Cardiac muscle cell (in vitro differentiated cells and primary cell): ENCODE results near the gene ATG13. TPM values are rescaled to one million over a fixed set of nuclear protein-coding genes. Genes with fewer than 3 reads are reported as not detected.

Experiments
- DNase-seq, 2 donors: peaks; one replicate each; pipeline versions ENCODE4 v3.0.0 to v3.0.0-alpha.2; 2010 to 2017; ENCODE audit warnings: low read depth in 1 of 2, low spot score in 1 of 2
- H3K27ac ChIP-seq: fragments of 200-600 bp; sonication (generic); 2 replicates; pipeline ENCODE4 v1.5.1; 2016
- H3K27me3 ChIP-seq: fragments of 200-600 bp; sonication (generic); 2 replicates; pipeline ENCODE4 v1.6.0; 2016; ENCODE audit warnings: control low read depth
- H3K36me3 ChIP-seq: fragments of 200-600 bp; sonication (generic); 2 replicates; pipeline ENCODE4 v1.5.1; 2016; ENCODE audit warnings: control low read depth
- H3K4me1 ChIP-seq: fragments of 200-600 bp; sonication (generic); 2 replicates; pipeline ENCODE4 v1.8.1; 2017; ENCODE audit warnings: low read depth, mild to moderate bottlenecking, mixed run types
- H3K4me3 ChIP-seq: fragments of 200-600 bp; sonication (generic); 2 replicates; pipeline ENCODE4 v1.5.1; 2016; ENCODE audit warnings: mild to moderate bottlenecking
- H3K9me3 ChIP-seq: fragments of 200-600 bp; sonication (generic); 2 replicates; pipeline ENCODE4 v1.5.1; 2017; ENCODE audit warnings: low read depth, mild to moderate bottlenecking, control low read depth
- polyA plus RNA-seq: library from polyadenylated mRNA; unstranded; fragments of >200 nt; fragmentation: Nextera tagmentation; extraction: Ambion mirVana; gene quantifications from 2 replicates; pipeline ENCODE4 v1.2.1, GENCODE V29; 2016
- total RNA-seq: library from RNA; depleted of rRNA; stranded (reverse); fragments of >200 nt; gene quantifications from 2 replicates; pipeline ENCODE4 v1.2.3, GENCODE V29; 2016
- TF ChIP-seq, protein P1 (sequence below): IDR thresholded peaks from 2 replicates; pipeline ENCODE4 v1.5.1; 2012; ENCODE audit warnings: low read depth, mild to moderate bottlenecking, low read length

Gene ATG13
- total and polyA plus RNA-seq, 2 experiments from 2014 or later = 56.8 to 78.5 TPM

- Histone ChIP-seq H3K27ac (peak overlapping the region; percentile 90), H3K36me3 (peaks cover 45% of the 10 kb centered on the region), H3K4me3 (no peak overlapping the region), H3K4me1 (peaks cover 15% of the 10 kb centered on the region), H3K9me3 (no peaks in the 10 kb centered on the region), H3K27me3 (no peaks in the 10 kb centered on the region)
- TF ChIP-seq, protein P1, sequence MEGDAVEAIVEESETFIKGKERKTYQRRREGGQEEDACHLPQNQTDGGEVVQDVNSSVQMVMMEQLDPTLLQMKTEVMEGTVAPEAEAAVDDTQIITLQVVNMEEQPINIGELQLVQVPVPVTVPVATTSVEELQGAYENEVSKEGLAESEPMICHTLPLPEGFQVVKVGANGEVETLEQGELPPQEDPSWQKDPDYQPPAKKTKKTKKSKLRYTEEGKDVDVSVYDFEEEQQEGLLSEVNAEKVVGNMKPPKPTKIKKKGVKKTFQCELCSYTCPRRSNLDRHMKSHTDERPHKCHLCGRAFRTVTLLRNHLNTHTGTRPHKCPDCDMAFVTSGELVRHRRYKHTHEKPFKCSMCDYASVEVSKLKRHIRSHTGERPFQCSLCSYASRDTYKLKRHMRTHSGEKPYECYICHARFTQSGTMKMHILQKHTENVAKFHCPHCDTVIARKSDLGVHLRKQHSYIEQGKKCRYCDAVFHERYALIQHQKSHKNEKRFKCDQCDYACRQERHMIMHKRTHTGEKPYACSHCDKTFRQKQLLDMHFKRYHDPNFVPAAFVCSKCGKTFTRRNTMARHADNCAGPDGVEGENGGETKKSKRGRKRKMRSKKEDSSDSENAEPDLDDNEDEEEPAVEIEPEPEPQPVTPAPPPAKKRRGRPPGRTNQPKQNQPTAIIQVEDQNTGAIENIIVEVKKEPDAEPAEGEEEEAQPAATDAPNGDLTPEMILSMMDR = no peak
- peak; percentile 61 to 72 for DNase-seq
These were observed 57.3 kb downstream of the ATG13 start for GRCh38 chr11:46674463-46675287.

DNA sequence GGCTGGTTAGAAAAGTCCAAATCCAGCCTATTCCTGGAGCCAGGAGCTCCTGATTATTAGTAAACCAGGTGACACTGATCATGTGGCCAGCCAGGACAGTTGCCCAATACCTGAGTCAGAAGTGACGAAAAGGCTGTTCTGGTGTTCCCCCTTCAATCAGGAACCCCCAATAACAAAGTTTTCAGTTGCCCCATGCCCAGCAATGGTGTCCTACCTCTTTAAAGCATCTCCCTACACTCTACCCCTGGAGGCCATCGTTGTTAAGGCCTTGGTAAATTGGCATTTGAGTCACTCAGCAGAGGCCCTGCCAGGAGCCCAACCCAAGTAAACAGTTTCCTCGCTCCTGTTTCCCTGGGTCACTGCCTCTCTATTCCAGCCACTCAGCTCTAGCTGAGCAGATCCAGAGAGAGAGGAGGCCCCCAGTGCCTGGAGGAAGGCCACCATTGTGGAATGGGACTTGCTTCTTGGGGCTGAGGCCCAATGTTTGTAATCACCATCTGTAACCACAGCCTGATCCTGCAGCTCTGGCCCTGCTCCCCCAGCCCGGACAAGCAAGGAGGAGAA, 58.0 kb downstream of the ATG13 start:
- H3K4me1 ChIP-seq = peaks cover 14% of the 10 kb centered on the region
- peak overlapping the region; percentile 90 for H3K27ac ChIP-seq
- DNase-seq = peak in 1 of 2 donors; percentile 62
- TF ChIP-seq, protein P1 = no peak
- H3K4me3 ChIP-seq = no peak overlapping the region
- H3K36me3 ChIP-seq = peaks cover 47% of the 10 kb centered on the region
- H3K27me3 ChIP-seq = no peaks in the 10 kb centered on the region
- H3K9me3 ChIP-seq = no peaks in the 10 kb centered on the region

DNA sequence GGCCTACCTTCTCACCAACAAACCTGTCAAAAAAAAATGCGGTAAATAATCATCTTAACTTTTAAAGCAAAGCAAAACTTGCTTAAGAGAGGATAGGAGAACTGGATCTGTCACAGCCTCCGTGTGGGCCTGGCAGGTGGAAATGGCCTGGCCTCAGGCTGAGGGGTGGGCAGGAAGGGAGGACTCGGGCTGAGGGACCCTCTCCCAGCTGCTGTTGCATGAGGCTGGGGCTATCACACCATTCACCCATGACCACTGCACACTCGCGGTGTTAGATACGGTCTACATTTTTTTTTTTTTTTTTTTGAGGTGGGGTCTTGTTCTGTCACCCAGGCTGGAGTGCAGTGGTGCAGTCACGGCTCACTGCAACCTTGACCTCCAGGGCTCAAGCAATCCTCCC, 58.6 kb downstream of the ATG13 start:
- H3K4me3 ChIP-seq = no peak overlapping the region
- peaks cover 46% of the 10 kb centered on the region for H3K36me3 ChIP-seq
- H3K27me3 ChIP-seq = no peaks in the 10 kb centered on the region
- peaks cover 14% of the 10 kb centered on the region for H3K4me1 ChIP-seq
- TF ChIP-seq, protein P1 = no peak
- peak overlapping the region; percentile 90 for H3K27ac ChIP-seq
- DNase-seq = no peak
- H3K9me3 ChIP-seq = no peaks in the 10 kb centered on the region

DNA sequence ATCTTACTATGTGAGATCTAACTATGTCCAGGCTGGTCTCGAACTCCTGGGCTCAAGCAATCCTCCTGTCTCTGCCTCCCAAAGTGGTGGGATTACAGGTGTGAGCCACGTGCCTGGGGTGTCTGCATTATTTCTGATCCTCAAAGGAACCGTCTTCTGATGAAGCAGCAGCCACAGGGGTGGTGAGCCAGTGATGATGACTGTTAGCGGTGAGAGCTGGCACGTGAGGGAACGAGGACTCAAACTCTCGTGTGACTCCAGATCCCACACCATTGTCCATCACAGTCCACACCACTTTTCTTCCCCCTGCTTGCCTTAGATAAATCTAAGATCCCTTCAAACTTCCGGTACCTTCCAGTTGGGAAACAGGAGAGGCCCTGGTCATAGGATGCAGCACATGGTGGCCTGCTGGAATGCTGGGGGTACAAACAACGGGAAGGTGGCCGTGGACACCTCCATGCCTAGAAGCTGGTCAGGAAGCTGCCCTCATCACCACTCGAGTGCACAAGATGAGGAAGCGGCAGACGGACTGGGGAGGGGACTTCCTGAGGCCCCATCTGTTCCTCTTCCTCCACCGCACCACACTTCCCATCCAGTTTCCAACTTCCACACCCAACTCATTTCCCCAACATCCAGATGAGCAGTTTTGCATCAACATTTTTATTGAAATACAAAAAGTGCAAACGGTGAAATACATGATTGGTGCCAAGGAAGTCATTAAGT, 59.2 kb downstream of the ATG13 start:
- peak overlapping the region; percentile 47 for H3K27ac ChIP-seq
- H3K9me3 ChIP-seq = no peaks in the 10 kb centered on the region
- no peak for DNase-seq
- H3K4me1 ChIP-seq = peaks cover 14% of the 10 kb centered on the region
- peaks cover 47% of the 10 kb centered on the region for H3K36me3 ChIP-seq
- TF ChIP-seq, protein P1 = no peak
- H3K27me3 ChIP-seq = no peaks in the 10 kb centered on the region
- no peak overlapping the region for H3K4me3 ChIP-seq

GRCh38 chr11:46677169-46677568, 59.8 kb downstream of the ATG13 start:
- Histone ChIP-seq H3K9me3 (no peaks in the 10 kb centered on the region), H3K27ac (peak overlapping the region; percentile 47), H3K27me3 (no peaks in the 10 kb centered on the region), H3K36me3 (peaks cover 41% of the 10 kb centered on the region), H3K4me3 (no peak overlapping the region), H3K4me1 (peaks cover 14% of the 10 kb centered on the region)
- TF ChIP-seq, protein P1 = no peak
- no peak for DNase-seq
